Transverse colon (tissue), 4 donors: ENCODE measurements around the gene ACTR1A. TPM values are rescaled to one million over a fixed set of nuclear protein-coding genes. Genes with fewer than 3 reads are reported as not detected.
A peak's percentile ranks its signal among the peaks of the same experiment; 100 is the strongest.

Source experiments
- DNase-seq: peaks from one replicate; pipeline ENCODE4 v3.0.0-alpha.2; 2019
- H3K27ac ChIP-seq, 4 donors: fragments of 200-600 bp; sonication (generic); 2 replicates each; pipeline ENCODE4 v1.5.1; 2016 to 2018; ENCODE audit warnings: inconsistent platforms in 4 of 4
- H3K27me3 ChIP-seq: fragments of 200-600 bp; sonication (generic); 2 replicates; pipeline ENCODE4 v1.5.1; 2017; ENCODE audit warnings: inconsistent platforms
- H3K36me3 ChIP-seq, 4 donors: fragments of 200-600 bp; sonication (generic); 2 replicates each; pipeline ENCODE4 v1.5.1; 2017 to 2019; ENCODE audit warnings: inconsistent platforms in 4 of 4
- H3K4me1 ChIP-seq, 4 donors: fragments of 200-600 bp; sonication (generic); 2 replicates each; pipeline ENCODE4 v1.5.1; 2017 to 2020; ENCODE audit warnings: inconsistent platforms in 4 of 4
- H3K4me3 ChIP-seq, 4 donors: fragments of 200-600 bp; sonication (generic); 1 replicate in 1 of 4; 2 replicates in 3 of 4; pipeline versions ENCODE4 v1.5.1 to v1.6.1; 2017 to 2019; ENCODE audit warnings: inconsistent platforms in 4 of 4
- H3K9me3 ChIP-seq, 2 donors: fragments of 200-600 bp; sonication (generic); 2 replicates each; pipeline ENCODE4 v1.5.1; 2017 to 2019; ENCODE audit warnings: inconsistent platforms in 2 of 2
- EP300 ChIP-seq: sonication (generic); formaldehyde crosslinking; IDR thresholded peaks from one replicate; pipeline ENCODE4 v1.6.1; 2017; ENCODE audit warnings: antibody characterized with exemption, low read depth
- POLR2A ChIP-seq: fragments of 450-650 bp; IDR thresholded peaks from one replicate; pipeline ENCODE4 v1.6.1; 2016; ENCODE audit warnings: antibody characterized with exemption, mild to moderate bottlenecking, moderate library complexity
- POLR2AphosphoS5 ChIP-seq, 3 donors: sonication (generic); formaldehyde crosslinking; IDR thresholded peaks; one replicate each; pipeline ENCODE4 v1.6.1; 2016; ENCODE audit warnings: antibody characterized with exemption in 3 of 3
- WGBS, 2 donors: methylation state at CpG; one replicate each; pipeline ENCODE4 v1.1.5; 2018; ENCODE audit warnings: low coverage in 1 of 2; 5-methylcytosine and 5-hydroxymethylcytosine counted together
- in situ Hi-C, 4 donors: fragments of 200-750 bp; cut with MboI; loops; one replicate each; pipeline versions ENCODE4 v1.15.0 to v1.15.1; 2017; ENCODE audit warnings: low sequenced_read_pairs in 3 of 4, low pct_ligation_motif_present in 1 of 4, low pct_unique_long_range_greater_than_20kb in 1 of 4
- intact Hi-C: fragments of 100-400 bp; cut with DNase I; formaldehyde crosslinking; loops from one replicate; pipeline ENCODE4 v1.15.1; 2023; ENCODE audit warnings: low total_unique reads
- total RNA-seq, 4 donors: library from RNA; depleted of rRNA; stranded (reverse); fragments of >200 nt; gene quantifications; one replicate each; pipeline ENCODE4 v1.1.0, GENCODE V29; 2016
- TF ChIP-seq, protein P1 (sequence below), 5 experiments: fragments of 200-600 bp in 3 of 5; fragments of 450-650 bp in 2 of 5; sonication (generic) in 3 of 5; IDR thresholded peaks; 1 replicate in 2 of 5; 2 replicates in 3 of 5; pipeline ENCODE4 v1.5.1; 2016 to 2017; ENCODE audit warnings: antibody characterized with exemption in 5 of 5, inconsistent platforms in 3 of 5, mild to moderate bottlenecking in 2 of 5, moderate library complexity in 1 of 5

Gene ACTR1A
- total RNA-seq, 4 donors from 2014 or later, result 49.7 to 90.8 (median 79.4) TPM

DNA sequence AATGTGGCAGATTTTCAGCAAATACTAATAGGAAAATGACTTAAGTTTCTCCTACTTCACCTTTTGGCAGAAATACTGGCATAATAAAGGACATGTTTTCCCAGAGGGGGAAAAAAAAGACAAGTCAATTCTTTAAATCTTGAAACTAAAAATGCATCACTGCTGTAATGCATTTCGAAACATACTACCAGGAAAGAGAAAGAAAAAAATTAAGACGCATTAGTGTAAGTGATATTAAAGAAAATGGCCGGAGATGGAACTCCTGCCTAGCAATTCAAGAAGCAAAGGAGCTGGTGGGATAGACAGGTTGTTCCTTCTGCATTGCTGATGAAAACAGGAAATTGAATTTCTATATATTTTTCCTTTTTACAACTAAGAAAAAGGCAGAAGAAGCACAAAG, 3.2 kb downstream of the ACTR1A start:
- 86 to 93% methylated on average over 3 of the region's 3 CpGs for WGBS, 2 donors
- in situ Hi-C loops, result no loop called here
- no peaks in the 10 kb centered on the region for H3K27me3 ChIP-seq
- no peaks in the 10 kb centered on the region for H3K9me3 ChIP-seq
- peaks cover 10 to 69% (median 30%) of the 10 kb centered on the region in 4 donors for H3K4me1 ChIP-seq
- no peak for TF ChIP-seq POLR2AphosphoS5 (IDR thresholded peaks at IDR 0.05)
- TF ChIP-seq, protein P1, sequence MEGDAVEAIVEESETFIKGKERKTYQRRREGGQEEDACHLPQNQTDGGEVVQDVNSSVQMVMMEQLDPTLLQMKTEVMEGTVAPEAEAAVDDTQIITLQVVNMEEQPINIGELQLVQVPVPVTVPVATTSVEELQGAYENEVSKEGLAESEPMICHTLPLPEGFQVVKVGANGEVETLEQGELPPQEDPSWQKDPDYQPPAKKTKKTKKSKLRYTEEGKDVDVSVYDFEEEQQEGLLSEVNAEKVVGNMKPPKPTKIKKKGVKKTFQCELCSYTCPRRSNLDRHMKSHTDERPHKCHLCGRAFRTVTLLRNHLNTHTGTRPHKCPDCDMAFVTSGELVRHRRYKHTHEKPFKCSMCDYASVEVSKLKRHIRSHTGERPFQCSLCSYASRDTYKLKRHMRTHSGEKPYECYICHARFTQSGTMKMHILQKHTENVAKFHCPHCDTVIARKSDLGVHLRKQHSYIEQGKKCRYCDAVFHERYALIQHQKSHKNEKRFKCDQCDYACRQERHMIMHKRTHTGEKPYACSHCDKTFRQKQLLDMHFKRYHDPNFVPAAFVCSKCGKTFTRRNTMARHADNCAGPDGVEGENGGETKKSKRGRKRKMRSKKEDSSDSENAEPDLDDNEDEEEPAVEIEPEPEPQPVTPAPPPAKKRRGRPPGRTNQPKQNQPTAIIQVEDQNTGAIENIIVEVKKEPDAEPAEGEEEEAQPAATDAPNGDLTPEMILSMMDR (IDR thresholded peaks at IDR 0.05), result no peak
- TF ChIP-seq EP300, result no peak
- TF ChIP-seq POLR2A, result no peak
- peak overlapping the region in 1 of 4 donors; percentile 36 for H3K27ac ChIP-seq
- no peak overlapping the region for H3K4me3 ChIP-seq
- H3K36me3 ChIP-seq, result no peaks in the 10 kb centered on the region
- DNase-seq, result no peak
- intact Hi-C loops, result no loop called here

DNA sequence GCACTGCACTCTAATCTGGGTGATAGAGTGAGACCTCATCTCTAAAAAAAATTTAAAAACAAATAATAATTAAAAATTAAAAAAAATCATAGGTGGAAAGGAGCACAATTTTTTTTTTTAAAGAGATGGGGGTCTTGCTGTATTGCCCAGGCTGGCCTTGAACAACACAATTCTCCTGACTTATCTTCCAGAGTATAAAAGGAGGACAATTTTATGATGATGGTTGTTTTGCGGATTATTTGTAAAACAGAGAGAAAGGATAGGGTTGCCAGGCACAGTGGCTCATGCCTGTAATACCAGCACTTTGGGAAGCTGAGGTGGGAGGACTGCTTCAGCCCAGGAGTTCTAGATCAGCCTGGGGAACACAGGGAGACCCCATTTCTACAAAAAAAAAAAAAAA, 5.0 kb downstream of the ACTR1A start:
- Histone ChIP-seq H3K4me1 (peaks cover 13 to 78% (median 36%) of the 10 kb centered on the region in 4 donors), H3K27me3 (no peaks in the 10 kb centered on the region), H3K27ac (no peak overlapping the region), H3K4me3 (no peak overlapping the region), H3K9me3 (no peaks in the 10 kb centered on the region), H3K36me3 (no peaks in the 10 kb centered on the region)
- no peak for DNase-seq
- intact Hi-C loops, result no loop called here
- in situ Hi-C loops, result no loop called here
- WGBS, 2 donors, result 89 to 100% methylated on average over 1 of the region's 1 CpG
- no peak for TF ChIP-seq EP300
- TF ChIP-seq, protein P1 (IDR thresholded peaks at IDR 0.05), result no peak
- no peak for TF ChIP-seq POLR2A
- TF ChIP-seq POLR2AphosphoS5 (IDR thresholded peaks at IDR 0.05), result no peak

DNA sequence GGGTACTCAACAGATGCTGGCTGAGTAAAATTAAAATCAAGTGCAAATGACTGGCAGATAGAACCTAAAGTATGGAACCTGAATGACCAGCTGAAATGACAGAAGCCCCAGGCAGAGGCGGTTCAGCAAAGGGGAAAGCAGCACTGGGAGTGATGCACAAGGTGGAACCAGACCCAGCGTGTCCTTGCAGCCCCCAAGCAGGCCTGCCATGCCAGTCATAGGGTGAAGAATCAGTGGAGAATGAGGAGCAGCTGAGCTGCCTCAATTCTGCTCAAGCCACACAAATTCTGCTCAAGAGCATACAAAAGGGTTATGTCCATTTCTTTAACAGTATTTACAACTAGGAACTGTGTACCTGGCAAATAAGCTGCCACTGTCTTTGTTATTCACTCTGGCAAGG, 8.7 kb downstream of the ACTR1A start:
- 93 to 95% methylated on average over 2 of the region's 2 CpGs for WGBS, 2 donors
- peaks cover 0 to 14% (median 6%) of the 10 kb centered on the region in 4 donors for H3K36me3 ChIP-seq
- no peak for TF ChIP-seq POLR2A
- TF ChIP-seq POLR2AphosphoS5 (IDR thresholded peaks at IDR 0.05), result no peak
- TF ChIP-seq, protein P1 (IDR thresholded peaks at IDR 0.05), result no peak
- TF ChIP-seq EP300, result no peak
- DNase-seq, result no peak
- H3K27me3 ChIP-seq, result no peaks in the 10 kb centered on the region
- H3K9me3 ChIP-seq, result no peaks in the 10 kb centered on the region
- intact Hi-C loops (no loop called here), in situ Hi-C loops (no loop called here)
- no peak overlapping the region for H3K4me3 ChIP-seq
- H3K4me1 ChIP-seq, result peaks cover 7 to 53% (median 23%) of the 10 kb centered on the region in 4 donors
- H3K27ac ChIP-seq, result peak overlapping the region in 3 of 4 donors; percentile 47 to 72 (median 70)

DNA sequence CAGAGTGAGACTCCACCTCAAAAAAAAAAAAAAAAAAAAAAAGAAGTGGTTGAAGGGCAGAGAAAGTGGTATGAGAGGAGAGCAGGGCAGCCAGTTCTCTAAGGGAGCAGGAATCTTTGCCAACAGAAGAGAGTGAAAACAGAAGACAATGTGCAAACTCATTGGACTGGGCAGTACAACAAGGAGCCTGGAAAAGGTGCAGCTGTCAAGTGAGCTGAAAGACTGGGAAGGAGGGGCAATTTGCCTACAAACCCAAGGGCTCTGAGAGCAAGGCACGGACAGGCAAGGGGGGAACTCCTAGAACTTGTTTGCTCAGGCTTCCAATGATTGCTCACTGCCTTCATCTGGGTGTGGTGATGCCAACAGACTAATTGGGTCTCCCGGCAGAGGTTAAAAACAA, 9.5 kb downstream of the ACTR1A start:
- Histone ChIP-seq H3K36me3 (peaks cover 0 to 22% (median 13%) of the 10 kb centered on the region in 4 donors), H3K27ac (peak overlapping the region in 3 of 4 donors; percentile 47 to 72 (median 70)), H3K9me3 (no peaks in the 10 kb centered on the region), H3K27me3 (no peaks in the 10 kb centered on the region), H3K4me3 (no peak overlapping the region), H3K4me1 (peaks cover 7 to 45% (median 23%) of the 10 kb centered on the region in 4 donors)
- in situ Hi-C loops, result no loop called here
- TF ChIP-seq POLR2A, result no peak
- TF ChIP-seq EP300, result no peak
- TF ChIP-seq, protein P1 (IDR thresholded peaks at IDR 0.05), result no peak
- TF ChIP-seq POLR2AphosphoS5 (IDR thresholded peaks at IDR 0.05), result peak in 2 of 3 donors; percentile 50 to 59
- intact Hi-C loops, result no loop called here
- no peak for DNase-seq
- WGBS, 2 donors, result 25 to 57% methylated on average over 1 to 2 of the region's 2 CpGs
